ENCODE results near the gene TRIM13.

DNA sequence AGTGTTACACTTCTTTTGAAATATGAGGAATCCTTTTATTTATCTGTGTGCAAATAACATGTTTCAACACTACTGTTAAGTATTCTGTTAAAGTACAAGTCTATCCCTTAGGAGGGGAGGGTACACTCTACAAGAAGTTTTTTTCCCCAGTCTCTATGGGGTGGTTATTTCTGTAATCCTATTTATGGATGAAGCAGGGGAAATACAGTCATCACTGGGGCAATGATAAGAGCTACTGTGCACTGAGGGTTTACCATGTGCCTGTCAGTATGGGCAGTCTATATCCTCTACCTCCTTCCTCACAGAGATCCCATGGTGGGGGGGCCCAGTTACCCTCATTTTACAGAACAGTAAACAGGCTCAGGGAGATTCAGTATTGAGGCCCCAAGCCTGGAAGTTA, 16.6 kb upstream of the TRIM13 start:
- TF ChIP-seq, protein P1, sequence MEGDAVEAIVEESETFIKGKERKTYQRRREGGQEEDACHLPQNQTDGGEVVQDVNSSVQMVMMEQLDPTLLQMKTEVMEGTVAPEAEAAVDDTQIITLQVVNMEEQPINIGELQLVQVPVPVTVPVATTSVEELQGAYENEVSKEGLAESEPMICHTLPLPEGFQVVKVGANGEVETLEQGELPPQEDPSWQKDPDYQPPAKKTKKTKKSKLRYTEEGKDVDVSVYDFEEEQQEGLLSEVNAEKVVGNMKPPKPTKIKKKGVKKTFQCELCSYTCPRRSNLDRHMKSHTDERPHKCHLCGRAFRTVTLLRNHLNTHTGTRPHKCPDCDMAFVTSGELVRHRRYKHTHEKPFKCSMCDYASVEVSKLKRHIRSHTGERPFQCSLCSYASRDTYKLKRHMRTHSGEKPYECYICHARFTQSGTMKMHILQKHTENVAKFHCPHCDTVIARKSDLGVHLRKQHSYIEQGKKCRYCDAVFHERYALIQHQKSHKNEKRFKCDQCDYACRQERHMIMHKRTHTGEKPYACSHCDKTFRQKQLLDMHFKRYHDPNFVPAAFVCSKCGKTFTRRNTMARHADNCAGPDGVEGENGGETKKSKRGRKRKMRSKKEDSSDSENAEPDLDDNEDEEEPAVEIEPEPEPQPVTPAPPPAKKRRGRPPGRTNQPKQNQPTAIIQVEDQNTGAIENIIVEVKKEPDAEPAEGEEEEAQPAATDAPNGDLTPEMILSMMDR (conservative IDR thresholded peaks at IDR 0.05): no peak
- TF ChIP-seq ZFX (IDR thresholded peaks at IDR 0.05): no peak

Data from C4-2B (cell line).